ENCODE measurements around the gene CLGN. TPM values are rescaled to one million over a fixed set of nuclear protein-coding genes. Genes with fewer than 3 reads are reported as not detected.
"Not testable (repeated sequence)": the region's sequence is repeated elsewhere in the genome, so short reads cannot be mapped to it uniquely, and the experiment has no call there.

The CLGN gene
- under 1 TPM; 0.22 to 0.27 TPM for total RNA-seq

DNA sequence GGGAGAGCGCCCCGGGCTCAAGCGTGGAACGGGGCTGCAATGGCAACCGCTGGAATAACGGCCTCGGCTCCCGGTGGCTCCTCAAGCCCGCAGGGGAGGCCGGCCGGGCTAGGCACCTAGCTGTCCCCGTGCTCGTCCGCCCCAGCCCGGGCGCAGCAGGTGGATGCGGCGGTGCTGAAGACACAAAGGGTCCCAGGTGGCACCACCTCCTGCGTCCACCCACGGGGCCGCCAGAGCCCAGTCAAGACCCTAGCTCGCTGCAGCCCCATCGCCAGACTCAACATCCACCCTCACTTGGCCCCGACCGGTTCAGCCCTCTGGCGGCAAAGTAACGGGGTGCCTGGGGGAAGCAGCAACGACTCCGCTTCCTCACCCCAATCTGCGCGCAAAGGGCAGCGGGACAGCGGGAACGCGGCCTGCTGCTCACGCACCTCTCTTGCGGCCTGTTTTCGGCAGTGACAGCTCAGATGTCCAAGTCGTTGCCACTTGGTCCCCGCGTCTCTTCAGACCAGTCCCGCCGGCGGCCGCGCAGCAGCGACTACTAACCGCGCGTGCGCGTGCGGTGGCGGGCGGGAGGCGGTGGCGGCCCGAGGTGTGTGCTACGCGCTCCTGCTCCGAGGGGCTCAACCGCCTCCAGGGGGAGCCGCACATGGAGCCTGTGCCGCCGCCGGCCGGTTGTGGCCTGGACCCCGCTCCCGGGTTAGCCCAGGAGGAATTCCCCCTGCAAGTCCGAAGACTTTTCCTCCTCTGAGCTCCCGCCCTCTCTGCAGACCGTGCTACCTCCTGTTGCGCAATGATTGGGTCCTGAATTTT lies at the start of gene CLGN:
TSS of gene CLGN (minus strand) at position 543 of the 813 bp plus-strand sequence. CDS start 14,570 bp downstream, outside the sequence.
- H3K27me3 Mint-ChIP-seq = peaks cover 57% of the 10 kb centered on the region

DNA sequence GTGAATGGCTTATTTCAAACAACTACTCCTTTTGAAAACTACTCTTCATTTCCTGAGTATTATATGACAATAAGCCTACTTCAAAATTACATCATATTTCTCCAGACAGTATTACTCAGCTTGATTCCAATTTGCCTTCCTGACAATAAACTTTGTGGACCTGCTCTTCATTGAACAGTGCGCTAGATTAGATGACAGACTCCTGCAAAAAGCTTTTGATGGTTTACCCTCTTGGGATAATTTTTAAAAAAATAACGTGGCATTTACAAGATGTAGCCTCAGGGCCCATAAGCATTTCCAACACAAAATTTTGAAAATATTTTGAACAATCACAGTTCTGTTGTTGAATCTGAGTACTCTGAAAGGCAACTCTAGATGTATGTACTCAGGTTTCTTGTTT lies 44.7 kb upstream of the CLGN start:
- Mint-ChIP-seq H3K4me1 (no peaks in the 10 kb centered on the region), H3K36me3 (no peaks in the 10 kb centered on the region), H3K4me3 (no peak overlapping the region), H3K27ac (no peak overlapping the region), H3K9me3 (no peaks in the 10 kb centered on the region), H3K27me3 (peaks cover 24% of the 10 kb centered on the region)
- no peak for DNase-seq

More for the DNA sequence above, at the start of gene CLGN:
- peak; percentile 79 for DNase-seq
- H3K36me3 Mint-ChIP-seq = no peaks in the 10 kb centered on the region
- H3K9me3 Mint-ChIP-seq = no peaks in the 10 kb centered on the region
- H3K27ac Mint-ChIP-seq = no peak within 1 kb of the TSS
- peak within 1 kb of the TSS; percentile 81 for H3K4me3 Mint-ChIP-seq
- peaks cover 3% of the 10 kb centered on the region for H3K4me1 Mint-ChIP-seq

DNA sequence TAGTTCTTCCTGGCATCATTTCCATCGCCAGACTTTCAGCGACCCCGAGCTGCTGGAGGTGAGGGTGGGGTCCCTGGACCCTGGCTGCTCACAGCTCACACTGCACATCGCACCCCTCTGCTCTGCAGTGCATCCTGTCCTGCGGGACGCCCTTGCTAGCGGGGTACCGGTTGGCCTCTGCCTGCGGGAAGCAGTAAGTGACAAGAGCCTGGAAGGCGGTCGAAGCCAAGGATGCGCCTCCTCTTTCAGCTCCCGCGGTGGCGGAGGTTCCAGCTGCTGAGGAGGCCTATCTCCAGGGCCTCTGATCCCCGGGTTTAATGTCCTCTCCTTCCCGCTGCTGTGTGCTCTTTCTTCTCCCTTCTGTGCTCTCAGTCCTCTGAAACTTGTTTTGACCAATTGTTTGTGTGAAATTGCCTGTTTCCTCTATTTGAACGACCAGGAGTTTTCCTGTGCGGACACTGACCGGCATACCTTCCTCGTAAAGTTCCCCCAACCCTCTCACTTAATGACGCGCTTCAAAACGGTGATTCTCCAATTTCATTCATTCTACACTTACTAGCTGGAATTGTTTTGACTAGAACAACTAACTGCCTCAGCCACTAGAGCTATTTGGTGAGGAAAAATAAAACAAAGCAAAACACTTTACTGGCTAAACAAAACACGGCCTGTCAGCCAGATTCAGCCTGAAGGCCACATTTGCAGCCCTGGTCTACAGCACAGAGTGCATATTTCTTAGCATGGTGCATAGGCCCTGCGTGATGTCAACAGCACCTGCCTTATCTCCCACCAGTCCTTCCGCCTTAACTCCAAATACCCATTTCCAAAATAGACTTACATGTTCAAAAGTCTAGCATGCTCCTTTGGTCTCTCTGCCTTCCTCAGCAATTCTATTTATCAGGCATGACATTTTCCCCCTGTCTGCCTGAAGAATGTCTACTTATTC lies 42.6 kb upstream of the CLGN start:
- DNase-seq = no peak
- peaks cover 27% of the 10 kb centered on the region for H3K27me3 Mint-ChIP-seq
- H3K36me3 Mint-ChIP-seq = no peaks in the 10 kb centered on the region
- H3K9me3 Mint-ChIP-seq = no peaks in the 10 kb centered on the region
- H3K4me3 Mint-ChIP-seq = no peak overlapping the region
- no peaks in the 10 kb centered on the region for H3K4me1 Mint-ChIP-seq
- no peak overlapping the region for H3K27ac Mint-ChIP-seq

GRCh38 chr4:140466146-140466545 lies 38.7 kb upstream of the CLGN start:
- H3K36me3 Mint-ChIP-seq = no peaks in the 10 kb centered on the region
- no peak for DNase-seq
- peaks cover 29% of the 10 kb centered on the region for H3K27me3 Mint-ChIP-seq
- no peak overlapping the region for H3K4me3 Mint-ChIP-seq
- H3K9me3 Mint-ChIP-seq = no peaks in the 10 kb centered on the region
- H3K27ac Mint-ChIP-seq = no peak overlapping the region
- no peaks in the 10 kb centered on the region for H3K4me1 Mint-ChIP-seq

DNA sequence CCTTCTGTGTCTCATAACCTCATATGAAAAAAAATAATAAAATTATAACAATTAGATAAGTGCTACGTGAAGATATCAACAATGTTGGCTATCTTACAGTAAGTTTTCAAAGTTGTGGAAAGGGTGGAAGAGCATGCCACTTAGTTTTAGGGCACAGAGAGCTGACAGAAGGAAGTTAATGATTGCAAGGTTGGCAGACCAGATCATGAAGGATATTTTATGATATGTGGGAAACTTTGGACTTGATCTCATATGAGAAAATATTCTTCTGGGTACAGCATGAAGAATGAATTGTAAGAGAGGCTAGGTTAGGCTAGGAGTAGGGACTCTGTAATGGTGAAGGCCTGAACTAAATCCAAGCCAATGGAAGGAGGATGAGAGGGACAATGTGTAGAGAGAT lies 36.2 kb upstream of the CLGN start:
- Mint-ChIP-seq H3K36me3 (no peaks in the 10 kb centered on the region), H3K27me3 (peaks cover 22% of the 10 kb centered on the region), H3K9me3 (no peaks in the 10 kb centered on the region), H3K4me1 (no peaks in the 10 kb centered on the region), H3K27ac (no peak overlapping the region), H3K4me3 (no peak overlapping the region)
- no peak for DNase-seq

DNA sequence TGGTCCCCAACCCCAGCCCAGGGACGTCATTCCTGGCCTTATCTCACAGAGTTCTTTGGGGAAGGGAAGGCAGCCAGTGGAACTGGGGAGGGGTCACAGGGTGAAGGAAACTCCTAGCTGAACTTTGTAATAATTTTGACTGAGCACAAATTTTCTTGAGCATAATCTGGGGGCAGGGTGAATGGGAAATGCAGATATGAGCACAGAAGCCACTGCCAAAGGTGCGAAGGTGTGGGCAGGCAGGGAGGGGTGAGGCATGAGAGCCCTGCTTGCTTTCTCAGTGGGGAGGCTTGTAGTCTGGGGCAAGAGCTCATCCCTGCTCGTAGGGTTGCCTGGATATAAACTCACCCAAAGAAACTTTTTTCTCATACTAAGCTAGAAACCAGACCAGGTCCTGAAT lies 35.7 kb upstream of the CLGN start:
- no peak overlapping the region for H3K4me3 Mint-ChIP-seq
- peaks cover 22% of the 10 kb centered on the region for H3K27me3 Mint-ChIP-seq
- no peaks in the 10 kb centered on the region for H3K36me3 Mint-ChIP-seq
- DNase-seq = no peak
- H3K27ac Mint-ChIP-seq = no peak overlapping the region
- no peaks in the 10 kb centered on the region for H3K9me3 Mint-ChIP-seq
- H3K4me1 Mint-ChIP-seq = no peaks in the 10 kb centered on the region

GRCh38 chr4:140450352-140450751 lies 22.9 kb upstream of the CLGN start:
- Mint-ChIP-seq H3K9me3 (no peaks in the 10 kb centered on the region), H3K27me3 (peaks cover 36% of the 10 kb centered on the region), H3K4me1 (no peaks in the 10 kb centered on the region)

GRCh38 chr4:140448830-140449229 lies 21.4 kb upstream of the CLGN start:
- H3K4me3 Mint-ChIP-seq = no peak overlapping the region
- H3K27me3 Mint-ChIP-seq = peaks cover 32% of the 10 kb centered on the region
- no peak overlapping the region for H3K27ac Mint-ChIP-seq
- no peaks in the 10 kb centered on the region for H3K9me3 Mint-ChIP-seq
- DNase-seq = no peak
- H3K36me3 Mint-ChIP-seq = no peaks in the 10 kb centered on the region
- no peaks in the 10 kb centered on the region for H3K4me1 Mint-ChIP-seq

More at GRCh38 chr4:140450352-140450751, 22.9 kb upstream of the CLGN start:
- no peak for DNase-seq
- Mint-ChIP-seq H3K27ac (no peak overlapping the region), H3K36me3 (no peaks in the 10 kb centered on the region), H3K4me3 (no peak overlapping the region)

GRCh38 chr4:140448162-140448561 lies 20.7 kb upstream of the CLGN start:
- H3K27me3 Mint-ChIP-seq = peaks cover 32% of the 10 kb centered on the region
- no peaks in the 10 kb centered on the region for H3K9me3 Mint-ChIP-seq
- H3K36me3 Mint-ChIP-seq = no peaks in the 10 kb centered on the region
- no peak overlapping the region for H3K4me3 Mint-ChIP-seq
- H3K4me1 Mint-ChIP-seq = no peaks in the 10 kb centered on the region
- no peak for DNase-seq
- no peak overlapping the region for H3K27ac Mint-ChIP-seq

DNA sequence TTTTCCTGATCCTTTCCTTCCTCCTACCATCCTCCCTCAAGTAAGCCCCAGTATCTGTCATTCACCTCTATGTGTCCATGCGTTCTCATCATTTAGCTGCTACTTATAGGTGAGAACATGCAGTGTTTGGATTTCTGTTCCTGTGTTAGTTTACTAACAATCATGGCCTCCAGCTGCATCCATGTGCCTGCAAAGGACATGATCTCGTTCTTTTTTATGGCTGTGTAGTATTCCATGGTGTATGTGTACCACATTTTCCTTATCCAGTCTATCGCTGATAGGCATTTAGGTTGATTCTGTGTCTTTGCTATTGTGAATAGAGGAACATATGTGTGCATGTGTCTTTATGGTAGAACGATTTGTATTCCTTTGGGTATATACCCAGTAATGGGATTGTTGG lies 16.9 kb upstream of the CLGN start:
- not testable (repeated sequence) for H3K9me3 Mint-ChIP-seq, DNase-seq, H3K36me3 Mint-ChIP-seq, H3K27ac Mint-ChIP-seq, H3K4me1 Mint-ChIP-seq, H3K4me3 Mint-ChIP-seq
- peaks cover 19% of the 10 kb centered on the region for H3K27me3 Mint-ChIP-seq

GRCh38 chr4:140439644-140440142 lies 12.2 kb upstream of the CLGN start:
- Mint-ChIP-seq H3K36me3 (no peaks in the 10 kb centered on the region), H3K27ac (no peak overlapping the region), H3K4me1 (no peaks in the 10 kb centered on the region), H3K4me3 (no peak overlapping the region), H3K9me3 (no peaks in the 10 kb centered on the region), H3K27me3 (no peaks in the 10 kb centered on the region)
- no peak for DNase-seq

- H3K4me1 Mint-ChIP-seq = peaks cover 3% of the 10 kb centered on the region
- H3K9me3 Mint-ChIP-seq = no peaks in the 10 kb centered on the region
- no peak overlapping the region for H3K27ac Mint-ChIP-seq
- peak overlapping the region; percentile 81 for H3K4me3 Mint-ChIP-seq
- H3K27me3 Mint-ChIP-seq = peaks cover 57% of the 10 kb centered on the region
- H3K36me3 Mint-ChIP-seq = no peaks in the 10 kb centered on the region
- DNase-seq = no peak
Measured at GRCh38 chr4:140427919-140428471, 547 bp upstream of the CLGN start.

DNA sequence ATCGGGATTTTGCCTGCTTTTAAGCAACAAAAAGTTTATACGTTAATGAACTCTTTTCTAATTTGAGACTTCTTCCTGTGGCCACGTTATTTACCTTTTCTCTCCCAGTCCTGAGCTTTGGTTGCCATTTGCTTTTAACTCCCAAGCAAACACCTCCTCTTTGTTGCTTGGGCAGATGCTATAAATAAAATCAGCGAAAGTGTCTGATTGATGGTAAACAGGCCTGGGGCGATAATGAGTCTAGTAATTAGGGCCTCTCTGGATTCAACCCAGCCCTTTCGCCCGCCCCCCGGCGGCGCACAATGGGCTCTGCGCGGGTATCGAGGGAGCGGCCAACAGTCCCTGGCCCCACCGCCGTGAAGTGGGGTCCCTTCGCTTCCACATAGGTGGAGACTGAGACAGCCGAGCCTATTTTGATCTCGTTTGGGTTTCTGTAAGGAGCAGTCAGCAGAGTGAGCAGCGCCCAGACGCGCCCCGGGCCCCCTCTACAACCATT lies 790 bp downstream of the CLGN start:
- Mint-ChIP-seq H3K4me3 (peak overlapping the region; percentile 81), H3K27me3 (peaks cover 57% of the 10 kb centered on the region), H3K27ac (no peak overlapping the region), H3K4me1 (peaks cover 3% of the 10 kb centered on the region), H3K36me3 (no peaks in the 10 kb centered on the region), H3K9me3 (no peaks in the 10 kb centered on the region)
- peak; percentile 32 for DNase-seq

- Mint-ChIP-seq H3K4me1 (peaks cover 3% of the 10 kb centered on the region), H3K27me3 (peaks cover 38% of the 10 kb centered on the region), H3K36me3 (no peaks in the 10 kb centered on the region), H3K27ac (no peak overlapping the region), H3K9me3 (no peaks in the 10 kb centered on the region), H3K4me3 (no peak overlapping the region)
- no peak for DNase-seq
Measured at GRCh38 chr4:140423106-140423505, 4.3 kb downstream of the CLGN start.
